C4-2B (cell line): Measurements from ENCODE around the gene KRT32.

Experiments used
- CTCF ChIP-seq: fragments of 450-650 bp; conservative IDR thresholded peaks from 2 replicates; pipeline ENCODE4 v1.5.1; 2017; ENCODE audit warnings: mild to moderate bottlenecking
- ZFX ChIP-seq: fragments of 450-650 bp; IDR thresholded peaks from 2 replicates; pipeline ENCODE4 v1.6.1; 2017

DNA sequence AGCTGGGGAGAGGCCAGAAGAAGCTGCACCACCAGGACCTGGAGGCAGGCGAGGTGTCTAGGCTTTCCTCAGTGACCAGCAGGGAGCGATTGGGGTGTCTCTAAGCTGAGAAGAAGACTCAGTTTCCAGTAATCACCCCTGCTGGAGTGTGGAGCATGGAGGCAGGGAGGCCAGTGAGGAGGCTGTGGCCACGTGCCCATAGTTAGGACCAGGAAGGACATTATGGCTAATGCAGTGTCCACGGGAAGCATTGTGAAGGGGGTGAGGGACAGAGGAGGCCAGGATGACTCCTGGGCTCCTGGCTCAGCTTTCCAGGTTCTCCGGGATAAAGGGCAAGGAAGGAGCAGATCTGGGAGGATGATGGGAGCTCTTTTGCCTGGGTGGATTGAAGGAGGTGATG is 32.5 kb upstream of the KRT32 start:
- no peak for TF ChIP-seq CTCF
- TF ChIP-seq ZFX: no peak
